GM04504 (cell line): ENCODE data around the gene DSEL.

Experiments
- DNase-seq: peaks from one replicate; pipeline ENCODE4 v3.0.0-alpha.2; 2012; ENCODE audit warnings: low read depth

The DSEL gene

GRCh38 chr18:67500522-67501205 lies 15.9 kb downstream of the DSEL start:
- DNase-seq, result no peak

- no peak for DNase-seq
Measured at GRCh38 chr18:67496469-67496868, 20.1 kb downstream of the DSEL start.

GRCh38 chr18:67486534-67486933 lies 30.0 kb downstream of the DSEL start:
- no peak for DNase-seq

GRCh38 chr18:67485655-67486054 lies 30.9 kb downstream of the DSEL start:
- DNase-seq, result no peak

- DNase-seq, result no peak
Measured at GRCh38 chr18:67484458-67484857, 32.1 kb downstream of the DSEL start.

- DNase-seq, result no peak
Measured at GRCh38 chr18:67483952-67484351, 32.6 kb downstream of the DSEL start.

GRCh38 chr18:67483237-67483636 lies 33.3 kb downstream of the DSEL start:
- DNase-seq, result no peak

GRCh38 chr18:67478249-67478648 lies 38.3 kb downstream of the DSEL start:
- no peak for DNase-seq

- DNase-seq, result no peak
Measured at GRCh38 chr18:67477522-67477921, 39.0 kb downstream of the DSEL start.

GRCh38 chr18:67476585-67476984 lies 39.9 kb downstream of the DSEL start:
- peak; percentile 16 for DNase-seq

GRCh38 chr18:67475673-67476072 lies 40.8 kb downstream of the DSEL start:
- no peak for DNase-seq

- no peak for DNase-seq
Measured at GRCh38 chr18:67468038-67468437, 48.5 kb downstream of the DSEL start.

- DNase-seq, result no peak
Measured at GRCh38 chr18:67467188-67467587, 49.3 kb downstream of the DSEL start.

- DNase-seq, result no peak
Measured at GRCh38 chr18:67464499-67464898, 52.0 kb downstream of the DSEL start.

GRCh38 chr18:67463829-67464228 lies 52.7 kb downstream of the DSEL start:
- no peak for DNase-seq

GRCh38 chr18:67456711-67457110 lies 59.8 kb downstream of the DSEL start:
- DNase-seq, result no peak
